Ecto neural progenitor cell (in vitro differentiated cells): ENCODE measurements around the gene CRMP1.

Experiments used
- DNase-seq: peaks from one replicate; pipeline ENCODE4 v3.0.0-alpha.2; 2018; ENCODE audit warnings: low spot score

The CRMP1 gene

GRCh38 chr4:5796976-5797375 is 95.9 kb downstream of the CRMP1 start:
- no peak for DNase-seq

DNA sequence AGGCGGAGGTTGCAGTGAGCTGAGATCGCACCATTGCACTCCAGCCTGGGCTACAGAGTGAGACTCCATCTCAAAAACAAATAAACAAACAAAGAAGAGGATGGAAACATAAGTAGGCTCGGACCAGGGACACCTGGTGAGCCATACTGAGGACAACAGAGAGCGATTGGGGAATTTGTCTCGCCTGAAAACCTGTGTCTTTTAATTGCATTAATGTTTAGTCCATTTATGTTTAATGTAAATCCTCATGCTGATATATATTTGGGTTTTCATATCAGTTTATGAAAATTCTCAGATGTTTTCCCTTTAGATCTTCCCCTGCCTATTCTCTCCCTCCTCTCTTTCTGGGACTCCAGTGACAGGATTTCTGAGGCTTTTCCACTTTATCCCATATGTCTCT is 97.3 kb downstream of the CRMP1 start:
- DNase-seq, result no peak

- DNase-seq, result no peak
Observed at GRCh38 chr4:5793514-5793913, 99.4 kb downstream of the CRMP1 start.

GRCh38 chr4:5791654-5792053 is 101.2 kb downstream of the CRMP1 start:
- DNase-seq, result no peak

GRCh38 chr4:5790546-5790857 is 102.4 kb downstream of the CRMP1 start:
- no peak for DNase-seq

- DNase-seq, result no peak
Observed at GRCh38 chr4:5789141-5789540, 103.7 kb downstream of the CRMP1 start.

GRCh38 chr4:5788144-5788543 is 104.7 kb downstream of the CRMP1 start:
- DNase-seq, result no peak

GRCh38 chr4:5787311-5787710 is 105.6 kb downstream of the CRMP1 start:
- no peak for DNase-seq

DNA sequence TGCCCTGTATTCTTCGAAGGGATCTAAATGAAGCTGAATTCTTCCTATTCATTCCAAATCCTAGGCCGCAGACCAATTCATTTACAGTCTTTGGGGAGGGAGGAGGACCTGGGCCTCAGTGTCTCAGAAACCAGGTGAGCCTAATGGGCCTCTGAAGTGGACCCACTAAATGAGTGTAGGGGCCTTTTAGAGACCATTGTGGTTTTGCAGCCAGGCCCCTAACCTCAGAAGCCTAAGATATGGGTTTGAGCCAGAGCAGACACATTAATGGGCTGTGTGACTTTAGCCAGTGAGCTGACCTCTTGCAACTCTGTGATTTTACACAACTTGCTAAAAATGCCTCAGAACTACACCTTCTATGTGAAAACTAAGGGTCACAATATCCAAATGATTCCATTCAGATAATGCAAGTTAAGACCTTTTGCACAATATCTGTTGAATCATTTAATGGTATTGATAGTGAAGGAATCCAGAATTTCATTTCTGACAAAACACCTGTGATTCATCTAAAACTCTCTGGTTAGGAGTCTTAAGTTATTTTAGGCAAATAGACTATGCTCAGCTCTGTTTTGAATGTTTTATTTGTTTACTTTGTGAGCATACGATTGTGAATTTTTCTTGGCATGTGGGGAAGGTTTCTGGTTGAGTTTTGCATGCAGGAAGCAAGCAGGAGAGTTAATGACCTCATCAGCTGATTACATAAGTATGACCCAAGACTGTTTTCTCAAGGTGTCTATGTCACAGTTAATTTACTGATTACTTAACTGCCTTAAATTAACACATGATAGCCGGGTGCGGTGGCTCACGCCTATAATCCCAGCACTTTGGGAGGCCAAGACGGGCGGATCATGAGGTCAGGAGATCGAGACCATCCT is 106.8 kb downstream of the CRMP1 start:
- no peak for DNase-seq

GRCh38 chr4:5784960-5785611 is 107.8 kb downstream of the CRMP1 start:
- peak; percentile 59 for DNase-seq

DNA sequence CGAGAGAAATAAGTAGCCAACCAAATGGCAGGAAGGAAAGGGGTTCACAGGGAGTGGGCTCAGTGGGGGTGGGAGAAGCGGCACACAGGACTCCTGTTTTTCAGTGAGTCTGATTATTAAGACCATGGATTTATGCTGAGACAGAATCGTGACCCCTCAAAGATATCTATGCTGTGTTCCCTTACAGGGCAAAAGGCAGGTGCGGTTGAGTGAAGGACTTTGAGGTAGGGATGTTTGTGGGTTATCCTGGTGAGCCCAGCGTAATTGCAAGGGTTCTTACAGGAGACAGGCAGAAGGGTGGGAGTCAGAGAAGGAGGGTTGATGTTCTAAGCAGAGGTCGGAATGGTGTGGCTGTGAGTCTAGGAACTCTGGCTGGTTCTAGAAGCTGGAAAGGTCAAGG is 108.9 kb downstream of the CRMP1 start:
- no peak for DNase-seq

GRCh38 chr4:5783486-5783885 is 109.4 kb downstream of the CRMP1 start:
- no peak for DNase-seq

DNA sequence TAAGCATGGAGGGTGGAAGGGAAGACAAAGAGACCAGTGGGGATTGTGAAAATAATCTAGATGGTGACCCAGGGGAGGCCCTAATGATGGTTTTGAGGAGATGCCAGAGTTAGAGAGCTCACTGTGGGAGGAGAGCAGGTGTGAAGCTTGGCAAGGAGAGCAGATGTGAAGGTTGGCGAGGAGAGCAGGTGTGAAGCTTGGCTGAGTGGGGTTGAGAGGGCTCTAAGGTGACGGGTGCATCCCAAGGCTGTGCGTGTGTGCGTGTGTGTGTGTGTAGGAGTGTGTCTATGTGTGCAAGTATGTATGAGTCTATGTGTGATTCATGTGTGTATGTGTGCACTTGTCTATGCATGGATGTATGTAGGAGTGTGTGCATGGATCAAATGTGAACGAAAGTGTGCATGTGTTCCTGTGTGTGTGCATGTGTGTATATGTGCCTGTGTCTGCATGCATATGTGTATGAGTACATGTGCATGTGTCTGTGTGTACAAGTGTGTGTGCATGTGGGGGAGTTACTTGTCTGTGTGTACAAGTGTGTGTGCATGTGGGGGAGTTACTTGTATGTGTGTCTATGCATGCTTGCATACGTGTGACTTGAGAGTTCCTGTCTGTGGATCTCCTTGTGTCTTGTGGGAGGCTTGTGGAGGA is 109.9 kb downstream of the CRMP1 start:
- DNase-seq, result no peak

DNA sequence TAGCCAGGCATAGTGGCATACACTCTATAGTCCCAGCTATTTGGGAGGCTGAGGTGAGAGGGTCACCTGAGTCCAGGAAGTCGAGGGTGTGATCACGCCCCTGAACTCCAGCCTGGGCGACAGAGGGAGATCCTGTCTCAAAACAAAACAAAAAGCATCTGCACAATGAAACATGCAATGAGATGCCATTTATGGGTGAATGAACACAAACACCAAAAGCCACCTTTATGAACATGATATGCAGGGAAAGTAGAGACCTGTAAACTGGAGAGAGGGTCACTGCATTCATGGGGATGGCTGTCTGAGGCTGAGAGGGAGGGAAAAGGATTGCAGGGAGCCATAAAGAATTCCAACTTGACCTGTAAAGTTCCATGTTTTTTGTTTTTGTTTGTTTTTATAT is 111.2 kb downstream of the CRMP1 start:
- no peak for DNase-seq

- DNase-seq, result no peak
Observed at GRCh38 chr4:5780831-5781480, 111.9 kb downstream of the CRMP1 start.

DNA sequence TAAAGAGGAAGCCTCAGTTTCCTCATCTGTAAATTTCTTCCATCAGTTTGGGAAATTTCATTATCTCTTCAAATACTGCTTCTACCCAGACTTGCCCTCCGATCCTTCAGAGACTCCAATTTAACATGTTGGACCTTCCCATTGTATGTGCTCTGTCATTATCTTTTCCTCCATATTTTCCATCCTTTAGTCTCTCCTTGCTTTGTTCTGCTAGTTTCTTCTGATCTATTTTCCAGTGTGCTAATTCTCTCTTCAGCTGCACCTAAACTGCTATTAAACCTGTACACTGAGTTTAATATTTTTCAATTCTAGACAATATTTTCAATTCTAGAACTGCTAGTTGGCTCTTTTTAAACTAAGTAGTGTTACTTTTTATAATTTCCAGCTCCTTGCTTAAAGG is 116.4 kb downstream of the CRMP1 start:
- DNase-seq, result no peak

DNA sequence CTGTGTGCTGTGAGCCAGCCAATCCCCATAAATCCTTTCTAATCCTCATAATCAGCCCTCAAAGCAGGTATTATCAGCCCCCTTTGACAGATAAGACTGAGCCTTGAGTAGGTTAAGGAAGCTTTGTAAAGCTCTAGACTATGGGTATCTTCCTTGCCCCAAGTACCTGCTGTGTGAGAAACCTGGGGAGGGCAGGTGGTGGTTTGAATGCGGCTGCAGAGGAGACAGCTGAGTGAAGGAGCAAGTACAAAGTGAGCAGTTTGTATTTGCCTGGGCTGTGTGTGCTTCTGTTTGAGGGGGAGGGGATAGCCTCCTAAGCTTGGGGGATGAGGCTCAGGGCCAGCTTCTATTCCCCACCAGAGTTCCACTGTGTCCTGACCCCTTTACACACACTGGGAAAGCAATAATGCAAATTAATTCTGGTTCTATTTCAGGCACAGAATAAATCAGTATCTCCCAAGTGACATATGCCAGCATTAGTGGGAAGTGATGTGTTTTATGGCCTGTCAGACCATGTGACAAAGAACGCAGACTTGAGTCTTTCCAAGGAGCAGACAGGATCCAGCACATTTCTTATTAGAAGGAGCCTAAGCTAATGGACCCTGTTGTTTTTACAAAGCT is 118.4 kb downstream of the CRMP1 start:
- no peak for DNase-seq

GRCh38 chr4:5773271-5773555 is 119.7 kb downstream of the CRMP1 start:
- DNase-seq, result no peak

GRCh38 chr4:5772528-5773270 is 120.2 kb downstream of the CRMP1 start:
- DNase-seq, result no peak
